Stromal cell of bone marrow (primary cell): ENCODE data around the gene GTF3C6.
"Not testable (repeated sequence)": the region's sequence is repeated elsewhere in the genome, so short reads cannot be mapped to it uniquely, and the experiment has no call there.

Source experiments
- DNase-seq: peaks from one replicate; pipeline ENCODE4 v3.0.0-alpha.2; 2012; ENCODE audit warnings: low read depth

The GTF3C6 gene

GRCh38 chr6:110958329-110959192, at the start of gene GTF3C6:
Gene GTF3C6 (plus strand): TSS chr6:110958706. CDS start chr6:110958770, 64 bp downstream.
- peak; percentile 87 for DNase-seq

- no peak for DNase-seq
Observed at GRCh38 chr6:110930781-110931180, 27.7 kb upstream of the GTF3C6 start.

GRCh38 chr6:110933912-110934311, 24.6 kb upstream of the GTF3C6 start:
- no peak for DNase-seq

GRCh38 chr6:110934381-110934898, 24.1 kb upstream of the GTF3C6 start:
- no peak for DNase-seq

- DNase-seq: no peak
Observed at GRCh38 chr6:110935171-110935570, 23.3 kb upstream of the GTF3C6 start.

GRCh38 chr6:110938171-110938570, 20.3 kb upstream of the GTF3C6 start:
- DNase-seq: no peak

- no peak for DNase-seq
Observed at GRCh38 chr6:110939429-110940200, 18.9 kb upstream of the GTF3C6 start.

- DNase-seq: peak; percentile 93
Observed at GRCh38 chr6:110944681-110945151, 13.8 kb upstream of the GTF3C6 start.

- no peak for DNase-seq
Observed at GRCh38 chr6:110946498-110946897, 12.0 kb upstream of the GTF3C6 start.

GRCh38 chr6:110949679-110950285, 8.7 kb upstream of the GTF3C6 start:
- DNase-seq: no peak

GRCh38 chr6:110950440-110950839, 8.1 kb upstream of the GTF3C6 start:
- DNase-seq: no peak

- no peak for DNase-seq
Observed at GRCh38 chr6:110951008-110951407, 7.5 kb upstream of the GTF3C6 start.

GRCh38 chr6:110951986-110952794, 6.3 kb upstream of the GTF3C6 start:
- peak; percentile 31 for DNase-seq

- no peak for DNase-seq
Observed at GRCh38 chr6:110953633-110954303, 4.7 kb upstream of the GTF3C6 start.

- DNase-seq: no peak
Observed at GRCh38 chr6:110960014-110960390, 1.5 kb downstream of the GTF3C6 start.

GRCh38 chr6:110962636-110963035, 4.1 kb downstream of the GTF3C6 start:
- DNase-seq: not testable (repeated sequence)

GRCh38 chr6:110965629-110966229, 7.2 kb downstream of the GTF3C6 start:
- no peak for DNase-seq

- DNase-seq: not testable (repeated sequence)
Observed at GRCh38 chr6:110968661-110969060, 10.2 kb downstream of the GTF3C6 start.

- DNase-seq: no peak
Observed at GRCh38 chr6:110971468-110971867, 13.0 kb downstream of the GTF3C6 start.

- no peak for DNase-seq
Observed at GRCh38 chr6:110976575-110976974, 18.1 kb downstream of the GTF3C6 start.
